ENCODE data around the gene TMIGD3.

Gene TMIGD3

GRCh38 chr1:111507411-111508201 lies 4.2 kb upstream of the TMIGD3 start:
- peak; percentile 63 for DNase-seq

- no peak for DNase-seq
These were observed 3.1 kb upstream of the TMIGD3 start for GRCh38 chr1:111506561-111506960.

- DNase-seq = no peak
These were observed 2.2 kb upstream of the TMIGD3 start for GRCh38 chr1:111505641-111506119.

- DNase-seq = no peak
These were observed 664 bp upstream of the TMIGD3 start for GRCh38 chr1:111504097-111504496.

- DNase-seq = no peak
These were observed 1.8 kb downstream of the TMIGD3 start for GRCh38 chr1:111501645-111502044.

GRCh38 chr1:111499026-111499785 lies 4.2 kb downstream of the TMIGD3 start:
- DNase-seq = no peak

GRCh38 chr1:111497592-111497991 lies 5.8 kb downstream of the TMIGD3 start:
- DNase-seq = no peak

- no peak for DNase-seq
These were observed 7.0 kb downstream of the TMIGD3 start for GRCh38 chr1:111496398-111496797.

- DNase-seq = no peak
These were observed 12.4 kb downstream of the TMIGD3 start for GRCh38 chr1:111491070-111491469.

- DNase-seq = no peak
These were observed 13.2 kb downstream of the TMIGD3 start for GRCh38 chr1:111490220-111490619.

- no peak for DNase-seq
These were observed 13.8 kb downstream of the TMIGD3 start for GRCh38 chr1:111489604-111490003.

GRCh38 chr1:111488669-111489068 lies 14.8 kb downstream of the TMIGD3 start:
- DNase-seq = no peak

GRCh38 chr1:111487133-111487532 lies 16.3 kb downstream of the TMIGD3 start:
- no peak for DNase-seq

GRCh38 chr1:111486431-111486830 lies 17.0 kb downstream of the TMIGD3 start:
- DNase-seq = no peak

GRCh38 chr1:111484391-111485026 lies 18.9 kb downstream of the TMIGD3 start:
- no peak for DNase-seq

- DNase-seq = no peak
These were observed 19.6 kb downstream of the TMIGD3 start for GRCh38 chr1:111483876-111484275.

- peak; percentile 38 for DNase-seq
These were observed 20.3 kb downstream of the TMIGD3 start for GRCh38 chr1:111483166-111483565.

GRCh38 chr1:111481387-111482221 lies 21.8 kb downstream of the TMIGD3 start:
- peak; percentile 59 for DNase-seq

- DNase-seq = no peak
These were observed 22.8 kb downstream of the TMIGD3 start for GRCh38 chr1:111480674-111481073.

- no peak for DNase-seq
These were observed 26.6 kb downstream of the TMIGD3 start for GRCh38 chr1:111476761-111477309.

- no peak for DNase-seq
These were observed 27.2 kb downstream of the TMIGD3 start for GRCh38 chr1:111476214-111476613.

- no peak for DNase-seq
These were observed 27.7 kb downstream of the TMIGD3 start for GRCh38 chr1:111475701-111476100.
